Neural crest cell (in vitro differentiated cells): ENCODE data around the gene SMS. TPM values are rescaled to one million over a fixed set of nuclear protein-coding genes. Genes with fewer than 3 reads are reported as not detected.
A peak's percentile ranks its signal among the peaks of the same experiment; 100 is the strongest.

Experiments used
- DNase-seq: peaks from one replicate; pipeline ENCODE4 v3.0.0; 2021; ENCODE audit warnings: low read depth, mixed read lengths, low spot score
- H3K27ac Mint-ChIP-seq: one replicate; pipeline ENCODE4 v1.8.0; 2021; ENCODE audit warnings: mild to moderate bottlenecking, mixed read lengths; ENCODE audit not compliant: unreplicated experiment
- H3K27me3 Mint-ChIP-seq: 2 replicates; pipeline ENCODE4 v1.8.0; 2021; ENCODE audit warnings: low read depth, mild to moderate bottlenecking, mixed read lengths
- H3K36me3 Mint-ChIP-seq: 2 replicates; pipeline ENCODE4 v1.8.0; 2021; ENCODE audit warnings: low read depth, mild to moderate bottlenecking, mixed read lengths
- H3K4me1 Mint-ChIP-seq: 2 replicates; pipeline ENCODE4 v1.8.0; 2021; ENCODE audit warnings: mixed read lengths
- H3K4me3 Mint-ChIP-seq: one replicate; pipeline ENCODE4 v1.8.0; 2021; ENCODE audit warnings: mild to moderate bottlenecking, mixed read lengths
- H3K9me3 Mint-ChIP-seq: 2 replicates; pipeline ENCODE4 v1.8.0; 2021; ENCODE audit warnings: mixed read lengths
- total RNA-seq: library from RNA; stranded (reverse); gene quantifications from 2 replicates; pipeline ENCODE4 v1.2.1, GENCODE V29; 2021
- TF ChIP-seq, protein P1 (sequence below): fragments of 200-600 bp; sonication (generic); conservative IDR thresholded peaks from 2 replicates; pipeline ENCODE4 v1.5.0; 2021; ENCODE audit warnings: antibody characterized with exemption, mild to moderate bottlenecking

Gene SMS
- total RNA-seq, 1 donor from 2014 or later: 354 TPM

DNA sequence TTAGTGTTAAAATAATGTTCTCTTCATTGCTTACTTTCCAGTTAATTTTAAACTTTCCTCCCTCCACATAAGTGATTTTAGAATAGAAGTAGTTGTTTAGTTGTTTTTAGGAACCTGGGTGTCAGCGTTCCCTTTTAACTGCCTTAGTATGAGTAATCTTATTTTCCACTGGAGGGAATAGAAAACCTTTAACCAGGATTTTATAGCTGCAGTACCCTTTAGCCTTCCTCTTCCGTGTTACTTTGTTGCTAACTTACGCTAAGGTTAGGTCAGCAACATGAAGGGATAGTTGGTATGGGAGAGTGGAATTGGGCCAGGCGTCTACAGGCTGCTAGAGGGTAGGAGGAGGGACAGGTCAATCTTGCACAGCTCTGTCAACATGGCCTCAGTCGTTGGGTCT, 31.5 kb downstream of the SMS start:
- Mint-ChIP-seq H3K36me3 (peaks cover 46% of the 10 kb centered on the region), H3K4me1 (peaks cover 31% of the 10 kb centered on the region), H3K9me3 (no peaks in the 10 kb centered on the region), H3K27ac (no peak overlapping the region), H3K27me3 (no peaks in the 10 kb centered on the region), H3K4me3 (no peak overlapping the region)
- DNase-seq: no peak
- TF ChIP-seq, protein P1, sequence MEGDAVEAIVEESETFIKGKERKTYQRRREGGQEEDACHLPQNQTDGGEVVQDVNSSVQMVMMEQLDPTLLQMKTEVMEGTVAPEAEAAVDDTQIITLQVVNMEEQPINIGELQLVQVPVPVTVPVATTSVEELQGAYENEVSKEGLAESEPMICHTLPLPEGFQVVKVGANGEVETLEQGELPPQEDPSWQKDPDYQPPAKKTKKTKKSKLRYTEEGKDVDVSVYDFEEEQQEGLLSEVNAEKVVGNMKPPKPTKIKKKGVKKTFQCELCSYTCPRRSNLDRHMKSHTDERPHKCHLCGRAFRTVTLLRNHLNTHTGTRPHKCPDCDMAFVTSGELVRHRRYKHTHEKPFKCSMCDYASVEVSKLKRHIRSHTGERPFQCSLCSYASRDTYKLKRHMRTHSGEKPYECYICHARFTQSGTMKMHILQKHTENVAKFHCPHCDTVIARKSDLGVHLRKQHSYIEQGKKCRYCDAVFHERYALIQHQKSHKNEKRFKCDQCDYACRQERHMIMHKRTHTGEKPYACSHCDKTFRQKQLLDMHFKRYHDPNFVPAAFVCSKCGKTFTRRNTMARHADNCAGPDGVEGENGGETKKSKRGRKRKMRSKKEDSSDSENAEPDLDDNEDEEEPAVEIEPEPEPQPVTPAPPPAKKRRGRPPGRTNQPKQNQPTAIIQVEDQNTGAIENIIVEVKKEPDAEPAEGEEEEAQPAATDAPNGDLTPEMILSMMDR: no peak

GRCh38 chrX:21972721-21973120, 32.2 kb downstream of the SMS start:
- no peak for DNase-seq
- no peaks in the 10 kb centered on the region for H3K27me3 Mint-ChIP-seq

DNA sequence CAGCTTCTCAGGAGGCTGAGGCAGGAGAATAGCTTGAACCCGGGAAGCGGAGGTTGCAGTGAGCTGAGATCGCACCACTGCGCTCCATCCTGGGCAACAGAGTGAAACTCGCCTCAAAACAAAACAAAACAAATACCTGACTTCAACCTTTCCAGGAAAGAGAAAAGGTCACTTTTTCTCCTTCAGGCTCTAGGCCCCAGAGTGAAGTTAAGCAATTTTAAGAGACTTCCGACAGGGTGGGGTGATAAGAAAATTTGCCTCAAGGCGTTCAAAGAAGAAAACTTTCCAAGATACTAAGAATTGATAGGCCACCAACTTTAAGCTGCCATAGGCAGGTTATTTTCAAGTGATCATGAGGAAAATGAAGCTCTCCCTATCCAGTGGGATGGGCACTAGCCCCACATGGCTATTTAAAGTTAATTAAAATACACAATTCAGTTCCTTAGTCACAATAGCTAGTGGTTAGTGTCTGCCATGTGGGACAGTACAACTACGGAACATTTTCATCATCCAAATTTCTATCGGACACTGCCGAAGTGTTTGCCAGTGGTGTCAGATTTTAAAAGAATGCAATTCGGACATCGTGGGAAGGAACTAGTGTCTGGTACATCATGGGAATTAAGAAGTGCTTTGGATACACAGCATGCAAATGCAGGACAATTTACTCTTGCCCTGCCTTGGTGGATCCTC, 33.0 kb downstream of the SMS start:
- Mint-ChIP-seq H3K9me3 (no peaks in the 10 kb centered on the region), H3K4me1 (peaks cover 26% of the 10 kb centered on the region), H3K27ac (no peak overlapping the region), H3K4me3 (no peak overlapping the region), H3K27me3 (no peaks in the 10 kb centered on the region), H3K36me3 (peaks cover 51% of the 10 kb centered on the region)
- TF ChIP-seq, protein P1: no peak
- no peak for DNase-seq

More at GRCh38 chrX:21972721-21973120, 32.2 kb downstream of the SMS start:
- H3K36me3 Mint-ChIP-seq: peaks cover 48% of the 10 kb centered on the region
- H3K4me3 Mint-ChIP-seq: no peak overlapping the region
- peaks cover 26% of the 10 kb centered on the region for H3K4me1 Mint-ChIP-seq
- H3K9me3 Mint-ChIP-seq: no peaks in the 10 kb centered on the region
- H3K27ac Mint-ChIP-seq: peak overlapping the region; percentile 35
- TF ChIP-seq, protein P1: peak; percentile 36

DNA sequence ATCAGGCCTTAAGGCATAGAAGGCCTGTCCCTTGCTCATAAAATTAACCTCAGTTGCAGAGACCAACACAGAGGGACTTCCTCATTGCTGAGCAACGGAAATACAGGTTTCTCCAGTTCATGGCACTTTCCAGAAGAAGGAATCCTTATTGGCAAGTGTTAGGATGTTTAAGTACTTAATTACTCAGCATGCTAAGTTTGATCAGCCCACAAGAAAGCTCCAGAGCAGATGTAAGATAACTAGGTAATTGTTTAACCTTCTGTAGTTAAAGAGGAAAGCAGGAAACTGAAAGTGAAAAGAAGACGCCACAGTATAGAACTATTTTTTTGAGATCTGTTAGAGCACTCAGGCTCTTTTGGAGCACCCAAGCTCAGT, 33.5 kb downstream of the SMS start:
- H3K4me1 Mint-ChIP-seq: peaks cover 26% of the 10 kb centered on the region
- no peak overlapping the region for H3K27ac Mint-ChIP-seq
- H3K9me3 Mint-ChIP-seq: no peaks in the 10 kb centered on the region
- H3K36me3 Mint-ChIP-seq: peaks cover 52% of the 10 kb centered on the region
- no peaks in the 10 kb centered on the region for H3K27me3 Mint-ChIP-seq
- no peak overlapping the region for H3K4me3 Mint-ChIP-seq
- TF ChIP-seq, protein P1: no peak
- DNase-seq: no peak

GRCh38 chrX:21975242-21975641, 34.7 kb downstream of the SMS start:
- no peak overlapping the region for H3K4me3 Mint-ChIP-seq
- no peak overlapping the region for H3K27ac Mint-ChIP-seq
- TF ChIP-seq, protein P1: no peak
- H3K9me3 Mint-ChIP-seq: no peaks in the 10 kb centered on the region
- peaks cover 51% of the 10 kb centered on the region for H3K36me3 Mint-ChIP-seq
- no peaks in the 10 kb centered on the region for H3K27me3 Mint-ChIP-seq
- peaks cover 24% of the 10 kb centered on the region for H3K4me1 Mint-ChIP-seq
- no peak for DNase-seq
